Stimulated activated memory B cell treated with anti-CD40 and anti-IgM and Interleukin-4, amounts not matched to agents 10 μg/mL and 1 μg/mL and 100 μg/mL, for 72 hours (primary cell): ENCODE data around the gene CHD9NB.
A peak's percentile ranks its signal among the peaks of the same experiment; 100 is the strongest.
"Not testable (repeated sequence)": the region's sequence is repeated elsewhere in the genome, so short reads cannot be mapped to it uniquely, and the experiment has no call there.

Experiments used
- ATAC-seq: fragments of 150-1000 bp; cut with Tn5 transposase; 2 replicates; pipeline ENCODE4 v1.10.0; 2021
- H3K27ac Mint-ChIP-seq: one replicate; pipeline ENCODE4 v1.8.0; 2022; ENCODE audit warnings: mild to moderate bottlenecking, mixed read lengths
- H3K27me3 Mint-ChIP-seq: one replicate; pipeline ENCODE4 v1.8.0; 2022; ENCODE audit warnings: mixed read lengths
- H3K36me3 Mint-ChIP-seq: one replicate; pipeline ENCODE4 v1.8.0; 2022; ENCODE audit warnings: mixed read lengths
- H3K4me1 Mint-ChIP-seq: one replicate; pipeline ENCODE4 v1.8.0; 2022; ENCODE audit warnings: mixed read lengths
- H3K4me3 Mint-ChIP-seq: one replicate; pipeline ENCODE4 v1.8.0; 2022; ENCODE audit warnings: mild to moderate bottlenecking, moderate library complexity, mixed read lengths
- H3K9me3 Mint-ChIP-seq: one replicate; pipeline ENCODE4 v1.8.0; 2022; ENCODE audit warnings: mixed read lengths

Gene CHD9NB

DNA sequence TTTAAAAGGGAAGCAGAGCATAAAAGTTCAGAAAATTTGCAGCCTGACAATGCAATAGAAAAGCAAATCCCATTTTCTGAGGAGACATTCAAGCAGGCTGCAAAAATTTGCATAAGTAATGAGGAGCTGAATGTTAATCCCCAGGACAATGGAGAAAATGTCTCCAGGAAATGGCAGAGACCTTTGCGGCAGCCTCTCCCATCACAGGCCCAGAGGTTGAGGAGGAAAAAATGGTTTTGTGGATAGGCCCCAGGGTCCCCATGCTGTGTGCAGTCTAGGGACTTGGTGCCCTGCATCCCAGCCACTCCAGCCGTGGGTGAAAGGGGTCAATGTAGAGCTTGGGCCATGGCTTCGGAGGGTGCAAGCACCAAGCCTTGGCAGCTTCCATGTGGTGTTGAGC, 21.6 kb upstream of the CHD9NB start:
- H3K4me3 Mint-ChIP-seq, ATAC-seq, H3K27ac Mint-ChIP-seq, H3K9me3 Mint-ChIP-seq, H3K27me3 Mint-ChIP-seq: not testable (repeated sequence)
- Mint-ChIP-seq H3K36me3 (peaks cover 39% of the 10 kb centered on the region), H3K4me1 (peaks cover 71% of the 10 kb centered on the region)

DNA sequence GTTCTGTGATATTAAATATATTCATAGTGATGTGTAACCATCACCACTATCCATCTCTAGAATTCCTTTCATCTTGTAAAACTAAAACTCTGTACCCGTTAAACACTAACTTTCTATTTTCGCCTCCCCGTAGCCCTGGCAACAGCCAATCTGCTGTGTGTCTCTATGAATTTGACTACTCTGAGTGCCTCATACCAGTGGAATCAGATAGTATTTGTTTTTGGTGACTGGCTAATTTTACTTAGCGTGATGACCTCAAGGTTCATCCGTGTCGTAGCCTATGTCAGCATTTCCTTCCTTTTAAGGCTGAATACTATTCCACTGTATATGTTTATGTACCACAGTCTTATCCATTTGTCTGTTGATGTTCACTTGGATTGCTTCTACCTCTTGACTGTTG, 20.3 kb upstream of the CHD9NB start:
- H3K27ac Mint-ChIP-seq: peak overlapping the region; percentile 36
- peaks cover 30% of the 10 kb centered on the region for H3K36me3 Mint-ChIP-seq
- peaks cover 8% of the 10 kb centered on the region for H3K9me3 Mint-ChIP-seq
- ATAC-seq: no peak
- no peaks in the 10 kb centered on the region for H3K27me3 Mint-ChIP-seq
- no peak overlapping the region for H3K4me3 Mint-ChIP-seq
- peaks cover 74% of the 10 kb centered on the region for H3K4me1 Mint-ChIP-seq

DNA sequence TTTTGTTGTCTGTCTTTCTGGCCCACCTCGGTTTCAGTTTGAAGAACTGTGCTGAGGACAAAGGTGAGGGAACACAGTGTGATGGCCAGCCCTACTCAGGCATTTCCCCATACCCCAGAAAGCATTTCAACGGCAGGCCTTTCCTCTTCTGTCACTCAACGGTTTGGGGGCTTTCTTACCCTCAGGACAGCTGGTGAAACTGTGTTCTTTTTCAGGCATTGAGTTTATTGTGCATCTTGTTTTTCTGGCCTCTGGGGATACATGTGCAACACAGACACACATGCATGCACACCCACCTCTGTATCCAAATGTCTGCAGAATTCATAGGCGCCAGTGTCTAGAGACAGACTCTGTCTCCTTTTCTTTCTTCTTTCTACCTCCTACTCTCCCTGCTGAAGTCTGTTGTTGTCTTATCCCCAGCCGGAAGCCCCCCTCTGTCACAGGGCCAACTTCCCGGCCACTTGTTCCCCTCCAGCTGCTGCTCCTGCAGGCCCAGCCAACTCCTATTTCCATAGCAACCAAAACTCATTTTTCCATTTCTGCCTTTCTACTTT, 19.1 kb upstream of the CHD9NB start:
- H3K4me3 Mint-ChIP-seq: peak overlapping the region; percentile 52
- H3K27ac Mint-ChIP-seq: peak overlapping the region; percentile 54
- peaks cover 8% of the 10 kb centered on the region for H3K9me3 Mint-ChIP-seq
- H3K4me1 Mint-ChIP-seq: peaks cover 70% of the 10 kb centered on the region
- peaks cover 25% of the 10 kb centered on the region for H3K36me3 Mint-ChIP-seq
- ATAC-seq: peak; percentile 76
- no peaks in the 10 kb centered on the region for H3K27me3 Mint-ChIP-seq

DNA sequence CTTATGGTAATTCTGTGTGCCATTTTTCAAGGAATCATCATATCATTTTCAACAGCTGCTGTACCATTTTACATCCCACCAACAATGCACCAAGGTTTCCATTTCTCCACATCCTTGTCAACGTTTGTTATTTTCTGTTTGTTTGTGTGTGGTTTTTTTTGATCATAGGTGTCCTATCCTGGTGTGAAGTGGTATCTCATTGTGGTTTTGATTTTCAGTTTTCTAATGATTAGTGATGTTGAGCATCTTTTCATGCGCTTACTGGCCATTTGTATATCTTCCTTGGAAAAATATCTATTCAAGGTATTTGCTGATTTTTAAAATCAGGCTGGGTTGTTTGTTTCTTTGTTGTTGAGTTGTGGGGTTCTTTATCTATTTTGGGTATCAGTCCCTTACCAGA, 17.1 kb upstream of the CHD9NB start:
- Mint-ChIP-seq H3K27ac (no peak overlapping the region), H3K27me3 (no peaks in the 10 kb centered on the region), H3K9me3 (peaks cover 5% of the 10 kb centered on the region), H3K4me3 (no peak overlapping the region), H3K4me1 (peaks cover 80% of the 10 kb centered on the region), H3K36me3 (peaks cover 26% of the 10 kb centered on the region)
- ATAC-seq: no peak

DNA sequence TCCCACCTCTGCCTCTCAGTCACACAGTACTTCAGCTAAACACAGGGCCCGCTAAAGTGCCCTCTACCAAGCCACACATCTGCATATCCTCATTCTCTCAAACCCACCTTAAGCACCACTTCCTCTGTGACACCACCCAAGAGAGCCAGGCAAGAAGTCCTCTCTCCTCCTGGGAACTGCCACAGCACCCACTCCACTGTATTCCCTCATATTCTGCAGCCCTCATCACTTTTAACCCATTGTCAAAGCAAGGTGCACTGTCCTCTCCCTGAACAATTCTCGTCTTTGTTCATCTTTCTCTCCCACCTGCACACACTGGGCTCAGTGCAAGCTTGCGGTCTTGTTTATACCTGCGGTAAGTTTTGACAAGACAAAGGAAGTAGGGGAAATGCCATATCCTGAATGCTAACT, 15.7 kb upstream of the CHD9NB start:
- Mint-ChIP-seq H3K4me3 (peak overlapping the region; percentile 30), H3K4me1 (peaks cover 78% of the 10 kb centered on the region), H3K27me3 (no peaks in the 10 kb centered on the region), H3K27ac (peak overlapping the region; percentile 49), H3K9me3 (no peaks in the 10 kb centered on the region), H3K36me3 (peaks cover 12% of the 10 kb centered on the region)
- peak; percentile 90 for ATAC-seq

DNA sequence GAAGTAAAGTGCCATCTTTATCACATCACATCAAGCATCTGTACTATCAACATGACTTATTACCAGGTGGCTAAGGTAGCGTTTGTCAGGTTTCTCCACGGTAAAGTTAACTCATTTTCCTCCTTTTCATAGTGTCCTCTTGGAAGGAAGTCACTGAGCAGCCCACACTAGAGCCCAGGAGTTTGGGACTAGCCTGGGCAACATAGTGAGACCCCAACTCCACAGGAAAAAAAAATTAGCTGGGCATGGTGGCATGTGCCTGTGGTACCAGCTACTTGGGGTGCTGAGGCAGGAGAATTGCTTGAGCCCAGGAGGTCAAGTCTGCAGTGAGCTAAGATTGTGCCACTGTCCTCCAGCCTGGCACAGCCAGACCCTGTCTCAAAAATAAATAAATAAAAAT, 15.0 kb upstream of the CHD9NB start:
- Mint-ChIP-seq H3K4me1 (peaks cover 70% of the 10 kb centered on the region), H3K4me3 (no peak overlapping the region), H3K9me3 (no peaks in the 10 kb centered on the region), H3K27ac (peak overlapping the region; percentile 49), H3K27me3 (no peaks in the 10 kb centered on the region), H3K36me3 (peaks cover 12% of the 10 kb centered on the region)
- ATAC-seq: no peak

DNA sequence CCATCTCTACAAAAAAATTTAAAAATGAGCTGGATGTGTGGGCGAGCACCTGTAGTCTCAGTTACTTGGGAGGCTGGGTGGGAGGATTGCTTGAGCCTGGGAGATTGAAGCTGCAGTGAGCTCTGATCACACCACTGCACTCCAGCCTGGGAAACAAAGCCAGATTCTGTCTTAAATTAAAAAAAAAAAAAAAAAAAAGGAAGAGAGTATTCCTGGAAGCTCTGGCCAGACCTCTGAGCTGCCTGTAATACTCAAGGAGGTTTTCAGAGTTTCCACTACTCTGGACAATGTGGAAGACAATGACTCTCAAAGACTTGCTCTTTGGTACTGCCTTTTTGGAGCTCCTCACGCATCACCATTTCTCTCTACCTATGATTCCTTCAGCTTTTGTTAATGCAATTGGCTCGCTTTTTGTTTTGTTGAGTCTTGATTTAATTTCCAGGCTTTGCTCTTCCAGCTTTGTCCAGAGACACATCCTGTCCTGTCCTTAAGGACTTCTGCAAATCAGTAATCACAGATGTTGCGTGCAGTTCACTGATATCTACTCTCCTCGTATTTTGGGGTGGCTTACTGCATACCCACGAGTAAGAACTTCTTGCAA, 12.9 kb upstream of the CHD9NB start:
- ATAC-seq: no peak
- peak overlapping the region; percentile 61 for H3K27ac Mint-ChIP-seq
- no peak overlapping the region for H3K4me3 Mint-ChIP-seq
- peaks cover 74% of the 10 kb centered on the region for H3K4me1 Mint-ChIP-seq
- no peaks in the 10 kb centered on the region for H3K27me3 Mint-ChIP-seq
- H3K9me3 Mint-ChIP-seq: no peaks in the 10 kb centered on the region
- H3K36me3 Mint-ChIP-seq: peaks cover 11% of the 10 kb centered on the region

DNA sequence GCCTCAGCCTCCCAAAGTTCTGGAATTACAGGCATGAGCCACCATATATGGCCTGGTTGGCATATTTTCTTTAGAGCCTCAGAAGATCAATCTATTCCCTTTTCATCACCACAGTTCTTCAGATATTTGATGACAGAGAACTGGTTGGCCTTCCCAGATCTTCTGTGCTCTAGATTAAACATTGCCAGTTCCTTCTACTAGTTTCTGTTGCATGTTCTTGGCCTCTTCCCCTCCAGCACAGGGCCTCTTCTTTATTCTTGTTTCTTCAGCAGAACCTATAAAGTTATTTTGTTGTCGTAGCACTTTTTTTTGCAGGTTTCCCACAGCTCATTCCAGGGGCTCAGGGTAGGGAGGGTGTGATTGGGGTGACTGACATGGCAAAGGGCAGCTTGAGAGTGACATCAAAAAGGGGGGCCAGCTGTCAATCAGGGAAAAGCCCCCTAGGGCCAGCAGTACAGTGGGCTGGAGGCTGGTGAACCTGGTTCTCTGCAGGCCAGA, 11.4 kb upstream of the CHD9NB start:
- H3K27me3 Mint-ChIP-seq: no peaks in the 10 kb centered on the region
- H3K4me3 Mint-ChIP-seq: no peak overlapping the region
- no peak for ATAC-seq
- H3K27ac Mint-ChIP-seq: peak overlapping the region; percentile 81
- H3K4me1 Mint-ChIP-seq: peaks cover 61% of the 10 kb centered on the region
- H3K36me3 Mint-ChIP-seq: peaks cover 7% of the 10 kb centered on the region
- H3K9me3 Mint-ChIP-seq: no peaks in the 10 kb centered on the region

DNA sequence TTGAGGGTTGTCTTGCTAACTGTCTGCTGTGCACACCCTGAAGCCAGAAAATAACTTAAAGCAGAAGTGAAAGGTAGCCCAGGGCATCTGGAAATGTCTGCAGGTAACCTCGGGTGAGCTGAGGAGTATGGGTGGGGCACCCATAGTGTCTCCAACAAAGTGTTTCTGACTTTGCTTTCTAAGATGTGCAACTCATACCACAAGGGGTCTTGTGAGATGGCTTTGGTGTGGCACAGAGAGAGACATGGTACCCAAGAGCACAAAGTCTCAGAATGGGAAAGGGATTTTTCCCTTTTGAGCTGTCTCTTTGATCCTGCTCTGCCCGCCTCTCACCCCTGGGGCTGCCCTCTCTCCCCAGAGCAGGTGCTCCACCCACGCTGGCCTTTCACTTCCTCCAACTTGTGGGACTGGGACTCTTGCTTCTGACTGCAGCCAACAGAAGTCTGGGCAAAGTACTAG, 9.0 kb upstream of the CHD9NB start:
- no peaks in the 10 kb centered on the region for H3K27me3 Mint-ChIP-seq
- ATAC-seq: peak; percentile 95
- H3K9me3 Mint-ChIP-seq: no peaks in the 10 kb centered on the region
- peak overlapping the region; percentile 88 for H3K27ac Mint-ChIP-seq
- peaks cover 12% of the 10 kb centered on the region for H3K36me3 Mint-ChIP-seq
- peaks cover 71% of the 10 kb centered on the region for H3K4me1 Mint-ChIP-seq
- peak overlapping the region; percentile 52 for H3K4me3 Mint-ChIP-seq

DNA sequence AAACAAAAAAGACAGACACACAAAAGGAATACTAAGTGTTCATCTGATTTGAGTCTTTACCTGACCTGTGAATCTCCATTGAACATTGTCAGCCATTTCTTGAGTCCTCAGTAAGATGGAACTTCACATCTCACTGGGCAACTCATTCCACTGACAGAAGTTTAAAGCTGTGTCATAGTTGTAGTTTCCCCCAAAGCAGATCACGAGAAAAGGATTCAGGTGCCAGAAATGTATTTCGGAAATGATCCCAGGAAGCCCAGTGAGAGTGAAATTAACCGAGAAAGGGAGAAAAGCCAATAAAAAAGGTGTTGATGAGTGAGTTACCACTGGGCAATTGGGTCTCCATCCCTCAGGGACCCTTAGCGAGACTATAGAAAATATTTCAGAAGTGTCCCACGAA, 8.6 kb upstream of the CHD9NB start:
- H3K4me1 Mint-ChIP-seq: peaks cover 72% of the 10 kb centered on the region
- H3K36me3 Mint-ChIP-seq: peaks cover 10% of the 10 kb centered on the region
- peak overlapping the region; percentile 52 for H3K4me3 Mint-ChIP-seq

DNA sequence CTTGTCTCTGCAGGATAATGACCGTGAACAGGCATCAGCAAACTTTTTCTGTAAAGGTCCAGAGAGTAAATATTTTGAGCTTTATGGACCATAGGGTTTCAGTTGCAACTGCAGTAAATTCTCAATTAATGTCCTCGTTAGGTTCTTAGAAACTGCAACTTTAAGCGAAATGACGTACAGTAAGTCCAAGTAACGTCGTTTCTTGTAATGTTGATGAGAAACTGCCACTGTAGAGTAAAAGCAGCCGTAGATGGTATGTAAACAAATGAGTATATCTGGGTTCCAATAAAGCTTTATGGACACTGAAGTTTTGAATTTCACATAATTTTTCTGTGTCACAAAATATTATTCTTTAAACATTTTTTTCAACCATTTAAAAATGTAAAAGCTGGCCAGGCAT, 7.0 kb upstream of the CHD9NB start:
- H3K4me1 Mint-ChIP-seq: peaks cover 68% of the 10 kb centered on the region
- H3K36me3 Mint-ChIP-seq: peaks cover 5% of the 10 kb centered on the region
- peak overlapping the region; percentile 88 for H3K27ac Mint-ChIP-seq
- no peak for ATAC-seq
- no peaks in the 10 kb centered on the region for H3K27me3 Mint-ChIP-seq
- no peaks in the 10 kb centered on the region for H3K9me3 Mint-ChIP-seq
- no peak overlapping the region for H3K4me3 Mint-ChIP-seq

More for the DNA sequence above, 8.6 kb upstream of the CHD9NB start:
- Mint-ChIP-seq H3K27me3 (no peaks in the 10 kb centered on the region), H3K9me3 (no peaks in the 10 kb centered on the region), H3K27ac (peak overlapping the region; percentile 88)
- peak; percentile 34 for ATAC-seq

DNA sequence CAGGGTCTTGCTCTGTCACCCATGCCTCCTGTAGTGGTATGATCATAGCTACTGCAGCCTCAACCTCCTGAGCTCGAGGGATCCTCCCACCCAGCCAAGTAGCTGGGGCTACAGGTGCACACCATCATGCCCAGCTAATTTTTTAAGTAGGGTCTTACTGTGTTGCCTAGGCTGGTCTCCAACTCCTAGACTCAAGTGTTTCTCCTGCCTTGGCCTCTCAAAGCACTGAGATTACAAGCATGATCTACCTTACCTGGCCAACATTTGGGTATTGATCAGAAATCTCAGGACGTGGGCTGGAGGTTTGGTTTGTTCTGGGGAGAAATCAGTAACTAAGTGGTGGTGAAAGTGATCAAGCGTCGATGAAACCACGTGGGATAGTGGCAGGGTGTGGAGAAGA, 6.2 kb upstream of the CHD9NB start:
- no peak for ATAC-seq
- Mint-ChIP-seq H3K36me3 (peaks cover 5% of the 10 kb centered on the region), H3K4me1 (peaks cover 66% of the 10 kb centered on the region), H3K27me3 (no peaks in the 10 kb centered on the region), H3K27ac (peak overlapping the region; percentile 88), H3K9me3 (no peaks in the 10 kb centered on the region), H3K4me3 (peak overlapping the region; percentile 13)

DNA sequence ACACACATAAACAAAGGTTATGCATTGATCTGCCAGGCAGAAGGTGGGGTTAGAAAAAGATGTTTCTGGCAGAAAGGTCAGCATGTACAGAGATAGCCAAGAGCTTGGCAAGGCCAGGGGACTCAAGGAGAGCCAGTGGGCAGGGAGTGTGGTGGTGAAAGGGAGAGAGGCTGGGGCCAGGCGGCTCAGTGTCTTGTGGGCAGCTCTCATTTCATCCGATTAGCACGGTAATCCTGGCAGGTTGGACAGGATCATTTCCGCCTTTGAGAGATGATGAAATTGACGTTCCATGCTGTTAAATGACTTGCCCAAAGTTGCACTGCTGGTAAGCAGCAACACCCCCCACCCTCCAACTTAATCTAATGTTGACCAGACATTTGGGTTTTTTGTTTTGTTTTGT, 5.7 kb upstream of the CHD9NB start:
- H3K4me1 Mint-ChIP-seq: peaks cover 64% of the 10 kb centered on the region

DNA sequence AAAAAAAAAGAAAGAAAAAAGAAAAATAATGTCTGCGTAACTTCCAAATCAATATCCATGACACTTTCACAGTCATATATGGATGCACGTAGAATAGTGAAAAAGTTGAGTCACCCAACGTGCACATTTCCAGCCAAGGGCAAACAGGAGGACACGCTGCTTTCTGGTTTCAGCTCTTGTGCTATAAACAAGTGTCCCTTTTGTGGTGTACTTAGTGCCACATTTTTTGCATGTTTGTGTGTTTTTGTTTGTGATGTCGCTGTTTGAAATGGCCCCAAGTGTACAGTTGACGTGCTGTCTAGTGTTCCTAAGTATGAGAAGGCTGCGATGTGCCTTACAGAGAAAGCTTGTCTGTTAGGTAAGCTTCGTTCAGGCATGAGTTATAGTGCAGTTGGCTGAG, 5.0 kb upstream of the CHD9NB start:
- ATAC-seq: no peak
- Mint-ChIP-seq H3K36me3 (peaks cover 5% of the 10 kb centered on the region), H3K4me3 (peak overlapping the region; percentile 18), H3K4me1 (peaks cover 64% of the 10 kb centered on the region), H3K9me3 (no peaks in the 10 kb centered on the region), H3K27me3 (no peaks in the 10 kb centered on the region), H3K27ac (peak overlapping the region; percentile 88)

More for the DNA sequence above, 5.7 kb upstream of the CHD9NB start:
- Mint-ChIP-seq H3K9me3 (no peaks in the 10 kb centered on the region), H3K27ac (peak overlapping the region; percentile 88), H3K27me3 (no peaks in the 10 kb centered on the region), H3K36me3 (peaks cover 5% of the 10 kb centered on the region), H3K4me3 (peak overlapping the region; percentile 42)
- no peak for ATAC-seq

DNA sequence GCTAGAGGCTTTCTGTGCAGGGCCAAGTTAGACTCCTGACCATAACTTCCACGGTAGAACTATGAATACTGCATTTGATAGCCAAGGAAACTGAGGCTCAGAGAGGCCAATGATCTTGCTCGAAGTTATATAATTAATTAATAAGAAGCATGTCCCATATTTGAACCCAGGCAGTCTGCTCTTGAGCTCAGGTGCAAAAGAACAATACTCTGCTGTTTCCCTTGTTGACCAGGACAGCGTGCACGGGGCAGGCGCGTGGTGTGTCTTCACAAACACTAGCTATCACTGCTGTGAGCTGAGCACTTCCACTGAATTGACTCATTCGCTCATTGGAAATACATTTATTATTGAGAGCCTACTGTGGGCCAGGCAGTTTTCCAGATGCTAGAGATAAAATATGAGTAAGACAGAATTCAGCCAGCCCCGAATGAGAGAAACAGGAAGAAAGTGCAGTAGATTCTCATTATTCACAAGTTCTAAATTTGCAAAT, 3.7 kb upstream of the CHD9NB start:
- H3K27ac Mint-ChIP-seq: peak overlapping the region; percentile 96
- no peaks in the 10 kb centered on the region for H3K9me3 Mint-ChIP-seq
- peak overlapping the region; percentile 23 for H3K4me3 Mint-ChIP-seq
- peaks cover 5% of the 10 kb centered on the region for H3K36me3 Mint-ChIP-seq
- ATAC-seq: no peak
- no peaks in the 10 kb centered on the region for H3K27me3 Mint-ChIP-seq
- peaks cover 52% of the 10 kb centered on the region for H3K4me1 Mint-ChIP-seq
